ENCODE measurements around the gene IRX4.
A peak's percentile ranks its signal among the peaks of the same experiment; 100 is the strongest.

IRX4 gene

DNA sequence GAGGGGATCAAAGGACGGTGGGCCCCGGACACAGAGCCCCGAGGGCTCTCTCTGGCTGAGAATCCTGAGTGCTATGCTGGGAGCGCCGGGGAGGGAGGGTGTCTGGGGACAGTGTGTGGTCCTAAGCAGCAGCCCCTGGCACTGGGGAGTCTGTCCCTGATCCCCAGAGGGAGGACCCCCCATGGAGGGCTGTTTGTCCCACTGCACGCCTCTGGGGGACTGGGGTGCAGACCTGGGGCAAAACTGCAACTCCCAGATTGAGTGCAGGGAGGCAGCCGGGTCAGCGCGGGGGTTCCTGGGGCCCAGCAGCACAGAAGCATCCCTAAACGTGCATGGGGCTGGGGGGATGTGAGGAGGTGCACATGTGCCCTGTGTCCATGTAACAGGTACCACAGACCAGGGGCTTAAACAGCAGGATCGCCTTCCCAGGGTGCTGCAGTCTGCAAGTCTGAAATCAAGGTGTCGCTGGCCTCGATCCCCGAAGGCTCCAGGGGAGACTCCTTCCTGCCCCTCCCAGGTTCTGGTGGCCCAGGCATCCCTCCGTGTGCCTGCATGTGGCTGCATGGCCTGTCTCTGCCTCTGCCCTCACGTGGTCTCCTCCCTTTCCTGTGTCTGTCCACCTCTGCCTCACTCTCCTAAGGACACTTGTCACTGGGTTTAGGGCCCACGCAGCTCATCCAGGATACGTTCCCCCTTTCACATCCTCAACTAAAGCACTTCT is 35.9 kb upstream of the IRX4 start:
- Mint-ChIP-seq H3K4me3 (no peak overlapping the region), H3K27ac (no peak overlapping the region), H3K9me3 (no peaks in the 10 kb centered on the region), H3K4me1 (no peaks in the 10 kb centered on the region), H3K36me3 (no peaks in the 10 kb centered on the region), H3K27me3 (no peaks in the 10 kb centered on the region)
- DNase-seq, result no peak
- CTCF ChIA-PET, result no interaction called here

DNA sequence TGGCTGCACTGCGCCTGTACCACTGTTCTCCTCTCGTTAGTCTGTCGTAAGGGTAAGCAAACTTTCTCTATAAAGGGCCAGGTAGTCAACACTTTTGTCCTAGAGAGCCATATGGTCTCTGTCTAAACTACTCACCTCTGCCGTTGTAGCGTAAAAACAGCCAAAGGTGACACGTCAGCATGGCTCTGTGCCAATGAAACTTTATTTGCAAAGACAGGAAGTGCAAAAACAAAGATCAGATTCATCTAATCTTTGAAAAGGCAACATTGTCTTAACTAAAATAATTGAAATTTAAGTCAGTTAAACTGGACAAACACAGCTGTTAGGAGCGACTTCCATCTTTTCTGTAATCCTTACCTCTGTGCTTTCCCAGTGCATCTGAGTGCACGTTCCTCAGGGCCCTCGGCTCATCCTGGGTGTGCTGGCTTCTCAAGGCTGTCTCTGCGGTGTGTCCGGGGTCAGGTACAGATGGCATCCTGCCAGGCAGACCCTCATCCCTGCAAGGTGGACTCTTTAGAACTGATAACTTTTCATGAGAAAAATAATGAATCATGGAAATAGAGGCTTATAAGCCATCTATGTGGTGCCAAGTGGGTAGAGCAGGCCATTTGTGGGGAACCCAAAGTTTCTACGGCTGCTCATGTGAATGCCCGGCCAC is 35.2 kb upstream of the IRX4 start:
- CTCF ChIA-PET, result no interaction called here

DNA sequence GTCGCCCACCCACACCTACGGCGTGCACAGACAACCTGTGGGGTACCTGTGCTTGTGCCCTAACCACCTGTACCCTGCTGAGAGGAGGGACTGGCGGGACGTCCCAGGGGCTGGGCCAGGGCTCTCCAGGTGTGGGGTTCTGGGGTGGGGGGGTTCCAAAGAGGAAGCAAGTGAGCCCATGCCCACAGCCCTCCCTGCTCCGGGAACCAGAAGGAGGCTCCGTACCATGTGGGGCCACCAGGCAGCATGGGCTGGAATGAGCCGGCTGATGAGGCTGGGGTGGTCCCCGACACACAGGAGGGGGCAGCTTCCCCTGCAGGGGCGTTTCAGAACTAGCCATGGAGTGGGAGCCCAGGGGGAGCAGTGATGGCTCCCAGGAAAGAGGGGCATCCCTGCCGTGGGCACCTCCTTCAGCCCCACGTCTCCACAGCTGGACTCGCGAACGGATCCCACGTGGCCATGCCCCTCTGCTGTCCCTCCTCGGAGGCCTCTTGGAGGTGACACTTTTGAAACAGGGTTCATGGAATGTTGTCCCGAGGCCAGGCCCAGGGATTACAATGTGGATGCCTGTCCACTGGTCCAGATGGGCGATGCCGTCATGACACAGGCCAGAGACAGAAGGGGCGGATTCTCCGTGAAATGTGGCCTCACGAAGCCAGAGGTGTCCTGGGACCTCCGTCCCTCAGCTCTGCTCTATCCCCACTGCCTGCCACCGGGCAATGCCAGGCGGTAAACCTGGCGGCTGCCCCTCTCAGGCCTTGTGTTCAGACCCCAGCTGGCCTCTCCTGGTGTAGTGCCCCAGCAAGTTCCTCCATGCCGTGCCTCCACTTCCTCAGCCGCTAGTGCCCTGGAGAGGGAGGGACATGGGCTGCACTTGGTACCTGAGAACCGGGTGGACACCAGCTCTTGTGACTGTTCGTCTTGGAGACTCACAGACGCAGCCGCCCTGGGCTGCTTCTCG is 33.6 kb upstream of the IRX4 start:
- Mint-ChIP-seq H3K4me3 (no peak overlapping the region), H3K36me3 (no peaks in the 10 kb centered on the region), H3K4me1 (no peaks in the 10 kb centered on the region), H3K27me3 (peaks cover 3% of the 10 kb centered on the region), H3K27ac (no peak overlapping the region), H3K9me3 (no peaks in the 10 kb centered on the region)
- CTCF ChIA-PET, result no interaction called here
- DNase-seq, result no peak

More for the DNA sequence above, 35.2 kb upstream of the IRX4 start:
- Mint-ChIP-seq H3K9me3 (no peaks in the 10 kb centered on the region), H3K27me3 (no peaks in the 10 kb centered on the region), H3K27ac (no peak overlapping the region), H3K36me3 (no peaks in the 10 kb centered on the region), H3K4me3 (no peak overlapping the region), H3K4me1 (no peaks in the 10 kb centered on the region)
- no peak for DNase-seq

DNA sequence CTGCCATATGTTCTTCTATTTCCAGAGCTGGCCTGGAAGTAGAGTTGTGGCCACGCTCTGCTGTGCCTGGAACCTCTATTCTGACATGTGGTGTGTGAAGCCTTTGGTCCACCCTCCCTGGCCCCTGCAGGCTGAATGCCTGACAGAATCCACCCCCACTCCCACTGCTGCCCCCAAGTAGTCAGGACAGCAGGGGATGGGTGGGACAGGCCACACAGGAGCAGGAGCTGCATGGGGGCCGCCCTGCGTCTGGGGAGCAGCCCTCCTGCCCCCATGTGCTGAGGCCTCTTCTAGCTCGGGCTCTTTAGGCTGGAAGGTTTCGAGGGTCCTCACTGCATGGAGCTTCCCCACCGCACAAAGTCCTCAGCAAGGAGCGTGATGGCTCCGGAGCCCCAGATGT is 32.6 kb upstream of the IRX4 start:
- CTCF ChIA-PET, result no interaction called here
- H3K36me3 Mint-ChIP-seq, result no peaks in the 10 kb centered on the region
- no peak for DNase-seq
- H3K4me1 Mint-ChIP-seq, result no peaks in the 10 kb centered on the region
- no peak overlapping the region for H3K4me3 Mint-ChIP-seq
- H3K27ac Mint-ChIP-seq, result no peak overlapping the region
- no peaks in the 10 kb centered on the region for H3K9me3 Mint-ChIP-seq
- peaks cover 3% of the 10 kb centered on the region for H3K27me3 Mint-ChIP-seq

DNA sequence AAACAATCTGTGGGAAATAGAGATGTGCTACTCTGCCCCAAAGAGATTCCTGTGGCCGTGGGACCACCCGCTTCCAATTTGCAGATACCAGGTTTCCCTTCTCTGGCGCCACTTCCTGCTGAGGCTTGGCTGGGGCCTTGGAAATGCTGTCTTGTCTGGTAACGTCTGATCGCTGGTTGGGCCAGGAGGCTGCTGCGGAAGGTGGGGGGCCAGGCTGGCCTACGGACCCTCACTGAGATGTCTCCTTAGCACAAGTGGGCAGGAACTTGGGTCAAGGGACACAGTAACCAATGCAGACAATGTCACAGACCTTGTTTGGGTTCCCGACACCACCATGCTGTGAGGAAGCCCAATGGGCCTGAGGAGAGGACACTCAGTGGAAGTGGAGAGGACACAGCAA is 31.7 kb upstream of the IRX4 start:
- H3K27ac Mint-ChIP-seq, result no peak overlapping the region
- CTCF ChIA-PET, result no interaction called here
- no peaks in the 10 kb centered on the region for H3K4me1 Mint-ChIP-seq
- DNase-seq, result no peak
- H3K27me3 Mint-ChIP-seq, result peaks cover 3% of the 10 kb centered on the region
- H3K36me3 Mint-ChIP-seq, result no peaks in the 10 kb centered on the region
- H3K9me3 Mint-ChIP-seq, result no peaks in the 10 kb centered on the region
- no peak overlapping the region for H3K4me3 Mint-ChIP-seq

DNA sequence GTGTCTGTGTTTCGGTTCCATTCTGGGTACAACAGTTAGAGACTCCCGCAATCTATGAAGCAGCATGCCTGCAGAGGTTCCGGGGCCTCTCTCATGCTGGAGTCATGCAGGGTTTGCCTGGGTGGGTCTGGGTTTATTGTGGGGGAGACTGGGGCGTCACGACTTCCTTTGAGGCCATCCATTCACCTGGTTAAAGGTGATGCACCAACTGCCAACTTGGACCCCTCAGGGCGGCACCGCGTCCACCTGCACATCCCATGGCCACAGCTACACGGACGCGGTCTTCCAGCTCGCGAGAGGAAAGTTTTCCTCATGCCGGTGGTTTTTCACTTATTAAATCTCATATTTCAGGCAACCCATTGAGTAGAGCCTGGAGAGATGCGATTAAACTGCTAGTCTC is 30.9 kb upstream of the IRX4 start:
- H3K27ac Mint-ChIP-seq, result no peak overlapping the region

DNA sequence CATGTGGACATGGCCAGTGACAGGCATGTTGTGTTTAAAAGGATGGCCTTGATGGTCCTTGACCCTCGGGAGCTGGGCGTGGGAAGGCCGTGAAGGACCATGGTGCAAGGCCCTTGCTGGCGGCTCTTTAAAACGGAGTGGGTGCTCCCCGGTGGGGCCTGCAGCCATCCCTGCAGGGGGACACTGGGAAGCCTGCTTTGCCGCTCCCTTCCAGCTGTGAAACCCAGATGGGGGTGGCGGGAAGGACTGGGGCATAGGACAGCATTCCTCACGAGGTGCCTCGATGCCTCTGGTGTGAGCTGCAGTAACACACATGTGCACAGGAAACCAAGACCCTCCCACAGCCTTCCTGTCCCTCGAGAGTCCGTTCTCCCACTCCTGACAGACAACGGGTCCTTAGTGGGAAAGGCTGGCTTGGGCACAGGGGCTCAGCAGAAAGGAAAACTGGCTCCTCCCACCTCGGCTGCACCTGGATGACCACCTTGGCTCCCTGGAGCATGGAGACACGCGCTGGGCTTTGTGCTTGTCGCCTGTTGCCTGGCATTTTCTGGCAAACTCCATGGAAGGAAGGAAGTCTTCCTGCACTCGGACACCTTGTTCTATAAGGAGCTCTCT is 30.3 kb upstream of the IRX4 start:
- CTCF ChIA-PET, result no interaction called here
- H3K9me3 Mint-ChIP-seq, result no peaks in the 10 kb centered on the region
- H3K27me3 Mint-ChIP-seq, result peaks cover 3% of the 10 kb centered on the region
- H3K4me3 Mint-ChIP-seq, result no peak overlapping the region
- H3K4me1 Mint-ChIP-seq, result no peaks in the 10 kb centered on the region
- no peak for DNase-seq
- H3K36me3 Mint-ChIP-seq, result no peaks in the 10 kb centered on the region
- no peak overlapping the region for H3K27ac Mint-ChIP-seq

More for the DNA sequence above, 30.9 kb upstream of the IRX4 start:
- Mint-ChIP-seq H3K9me3 (no peaks in the 10 kb centered on the region), H3K4me3 (no peak overlapping the region), H3K4me1 (no peaks in the 10 kb centered on the region), H3K27me3 (peaks cover 3% of the 10 kb centered on the region), H3K36me3 (no peaks in the 10 kb centered on the region)
- CTCF ChIA-PET, result no interaction called here
- no peak for DNase-seq

DNA sequence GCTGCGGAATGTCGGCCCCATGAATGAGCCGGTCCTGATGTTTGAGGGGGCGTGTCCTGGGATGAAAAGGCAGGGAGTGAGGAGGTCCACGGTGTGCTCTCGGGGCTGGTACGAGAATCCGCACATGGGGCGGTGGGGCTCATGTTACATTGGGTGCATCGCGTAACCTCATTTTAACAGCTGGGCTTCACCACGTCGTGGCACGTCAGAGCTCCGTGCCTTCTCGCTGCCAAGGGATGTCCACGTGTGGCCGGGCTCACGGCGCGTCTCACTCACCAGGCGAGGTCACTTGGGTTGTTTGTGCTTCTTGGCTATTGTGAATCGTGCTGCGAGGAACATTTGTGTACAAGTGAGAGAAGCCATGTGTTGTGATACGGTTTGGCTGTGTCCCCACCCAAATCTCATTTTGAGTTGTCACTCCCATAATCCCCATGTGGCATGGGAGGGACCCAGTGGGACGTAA is 29.1 kb upstream of the IRX4 start:
- Mint-ChIP-seq H3K4me3 (no peak overlapping the region), H3K27ac (peak overlapping the region; percentile 33), H3K36me3 (no peaks in the 10 kb centered on the region), H3K4me1 (no peaks in the 10 kb centered on the region), H3K27me3 (peaks cover 3% of the 10 kb centered on the region), H3K9me3 (no peaks in the 10 kb centered on the region)
- no peak for DNase-seq
- CTCF ChIA-PET, result no interaction called here

DNA sequence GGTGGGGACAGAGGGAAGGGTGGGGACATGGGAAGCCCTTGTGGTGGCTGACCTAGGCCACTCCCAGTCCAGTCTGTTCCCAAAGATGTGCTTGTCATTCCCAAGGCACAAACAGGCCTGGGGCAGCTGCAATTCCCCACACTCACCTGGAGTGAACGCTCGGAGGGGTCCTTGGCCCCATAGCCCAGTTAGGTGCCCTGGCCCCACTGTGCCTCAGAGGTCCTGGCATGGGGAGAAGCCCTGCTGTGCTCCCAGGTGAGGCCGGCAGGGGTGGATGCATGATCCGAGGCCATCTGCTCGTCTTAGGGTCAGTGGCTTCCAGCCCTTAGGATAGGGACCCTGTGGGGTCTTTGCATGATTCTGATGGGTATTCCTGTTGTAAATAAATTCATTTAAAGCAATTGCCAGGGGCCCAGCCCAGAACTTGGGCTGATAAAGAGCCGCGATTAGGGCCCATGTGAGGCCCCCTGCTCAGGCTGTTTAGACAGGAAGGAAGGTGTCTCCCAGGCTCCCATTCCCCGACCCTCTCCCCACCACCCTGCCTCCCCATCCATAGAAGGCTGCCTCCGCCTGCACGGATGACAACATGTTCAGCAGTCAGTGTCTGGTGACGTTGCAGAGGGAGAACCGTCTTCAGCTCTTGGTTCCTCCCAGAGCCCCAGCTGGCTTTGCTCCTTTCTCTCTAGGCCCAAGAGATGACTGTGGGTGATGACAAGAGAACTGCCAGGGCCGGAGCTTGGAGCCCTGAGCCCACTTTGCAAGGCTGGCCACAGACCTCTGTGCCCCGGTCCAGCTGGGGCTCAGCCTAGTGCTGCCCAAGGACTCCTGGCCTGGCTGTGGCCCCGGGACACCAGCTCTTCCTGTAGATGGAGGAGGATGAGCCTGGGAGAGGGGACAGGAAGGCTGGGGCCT is 28.4 kb upstream of the IRX4 start:
- peaks cover 3% of the 10 kb centered on the region for H3K27me3 Mint-ChIP-seq
- no peak overlapping the region for H3K27ac Mint-ChIP-seq
- no peak overlapping the region for H3K4me3 Mint-ChIP-seq
- no peaks in the 10 kb centered on the region for H3K9me3 Mint-ChIP-seq
- CTCF ChIA-PET, result no interaction called here
- no peaks in the 10 kb centered on the region for H3K4me1 Mint-ChIP-seq
- no peak for DNase-seq
- no peaks in the 10 kb centered on the region for H3K36me3 Mint-ChIP-seq

DNA sequence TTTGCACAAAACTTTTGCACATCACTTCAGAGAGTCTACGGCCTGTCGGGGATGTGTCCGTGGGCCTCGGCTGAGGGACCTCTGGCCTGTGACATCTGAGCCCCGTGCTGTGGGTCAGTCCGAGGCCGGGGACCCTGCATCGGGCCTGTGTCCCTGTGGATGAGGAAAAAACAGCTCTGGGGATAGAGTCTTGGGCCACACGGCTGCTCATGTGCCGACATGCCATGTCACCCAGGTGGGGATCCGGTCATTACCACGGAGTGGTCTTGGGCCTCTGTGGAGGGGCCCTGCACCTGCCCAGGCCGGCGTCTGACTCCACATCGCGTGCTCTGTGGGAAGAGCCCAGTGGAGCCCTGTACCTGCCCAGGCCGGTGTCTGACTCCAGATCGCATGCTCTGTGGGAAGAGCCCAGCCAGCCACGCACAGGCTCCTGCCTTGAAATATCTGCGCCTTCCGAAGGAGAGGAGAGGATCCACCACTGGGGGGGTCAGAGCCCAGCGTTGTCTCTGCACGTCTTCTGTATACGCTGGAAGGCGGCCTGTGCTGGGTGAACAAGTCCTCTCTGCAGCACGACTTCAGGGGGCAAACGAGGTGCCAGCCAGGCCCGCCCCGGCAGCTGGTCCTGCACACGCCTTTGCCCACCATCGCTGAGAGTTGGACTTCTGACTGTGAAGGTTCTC is 27.5 kb upstream of the IRX4 start:
- H3K4me3 Mint-ChIP-seq, result no peak overlapping the region
- H3K27ac Mint-ChIP-seq, result no peak overlapping the region
- H3K27me3 Mint-ChIP-seq, result peaks cover 3% of the 10 kb centered on the region
- CTCF ChIA-PET, result no interaction called here
- H3K4me1 Mint-ChIP-seq, result no peaks in the 10 kb centered on the region
- no peaks in the 10 kb centered on the region for H3K9me3 Mint-ChIP-seq
- no peaks in the 10 kb centered on the region for H3K36me3 Mint-ChIP-seq
- DNase-seq, result no peak

DNA sequence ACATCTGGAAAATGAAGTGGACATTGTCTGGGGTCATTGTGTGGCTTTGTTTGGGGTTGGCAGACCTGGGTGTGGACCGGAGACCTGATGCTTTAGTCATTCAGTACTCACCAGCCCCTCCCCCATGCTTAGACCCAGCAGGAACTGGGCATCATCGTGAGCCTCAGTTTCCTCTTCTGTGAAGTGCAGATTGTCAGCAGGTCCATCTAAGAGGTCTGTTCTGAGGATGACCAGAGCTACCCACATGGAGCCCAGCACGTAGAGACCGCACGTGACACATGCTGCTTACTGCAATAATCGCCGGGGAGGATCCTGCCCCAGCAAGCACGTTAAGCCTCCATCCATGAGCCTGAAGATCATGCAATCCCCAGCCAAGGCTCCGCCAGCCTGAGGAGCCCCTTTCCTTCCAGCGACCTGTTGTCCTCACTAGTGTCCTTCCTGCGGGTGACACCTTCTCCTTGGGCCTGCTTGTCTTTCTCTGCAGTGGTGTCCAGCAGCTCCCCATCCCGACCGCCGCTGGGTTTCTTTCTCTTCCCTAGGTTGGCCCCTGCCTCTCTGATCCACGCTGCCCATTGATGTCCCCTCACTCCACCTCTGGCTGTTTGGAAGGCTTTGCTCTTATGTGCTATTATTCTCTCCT is 26.7 kb upstream of the IRX4 start:
- DNase-seq, result no peak
- no peaks in the 10 kb centered on the region for H3K4me1 Mint-ChIP-seq
- no peak overlapping the region for H3K27ac Mint-ChIP-seq
- H3K36me3 Mint-ChIP-seq, result no peaks in the 10 kb centered on the region
- H3K27me3 Mint-ChIP-seq, result peaks cover 3% of the 10 kb centered on the region
- no peak overlapping the region for H3K4me3 Mint-ChIP-seq
- no peaks in the 10 kb centered on the region for H3K9me3 Mint-ChIP-seq
- CTCF ChIA-PET, result no interaction called here

DNA sequence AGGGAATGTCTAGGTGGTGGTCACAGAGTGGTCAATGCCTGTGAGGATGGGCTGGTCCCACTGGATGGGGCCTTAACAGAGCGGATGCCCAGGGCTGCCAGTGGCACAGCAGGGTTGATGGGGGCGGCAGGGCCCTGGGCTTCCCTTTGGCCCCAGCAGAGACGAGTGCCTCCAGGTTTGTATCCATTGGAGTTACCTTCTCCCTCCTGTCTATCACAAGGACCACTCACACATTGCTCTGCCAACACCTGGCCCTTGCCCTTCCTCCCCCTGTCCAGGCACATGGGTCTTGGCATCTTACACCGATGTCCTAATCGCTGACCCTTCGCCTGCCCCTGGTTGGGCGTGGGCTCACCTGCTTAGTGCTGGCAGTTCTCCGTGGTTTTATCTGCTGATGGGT is 26.2 kb upstream of the IRX4 start:
- Mint-ChIP-seq H3K27me3 (peaks cover 3% of the 10 kb centered on the region), H3K36me3 (no peaks in the 10 kb centered on the region), H3K27ac (no peak overlapping the region), H3K4me3 (no peak overlapping the region), H3K9me3 (no peaks in the 10 kb centered on the region), H3K4me1 (no peaks in the 10 kb centered on the region)
- CTCF ChIA-PET, result no interaction called here
- DNase-seq, result no peak

DNA sequence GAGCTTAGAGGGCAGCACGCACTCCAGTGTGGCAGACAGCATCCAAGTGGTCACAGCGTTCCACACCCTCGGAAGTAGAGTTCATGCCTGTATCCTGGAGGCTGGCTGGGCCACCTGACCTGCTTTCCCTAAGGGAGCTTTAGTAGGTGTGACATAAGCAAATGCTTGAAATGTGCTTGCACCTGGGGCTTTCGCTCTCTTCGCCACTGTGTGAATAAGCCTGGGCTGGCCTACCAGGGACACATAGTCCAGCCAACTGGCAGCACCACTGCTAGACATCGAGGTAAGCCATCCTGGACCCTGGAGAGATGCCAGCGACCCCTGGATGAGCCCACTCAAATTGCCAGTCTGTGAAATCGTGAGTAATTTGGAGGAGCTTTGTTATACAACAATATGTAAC is 24.9 kb upstream of the IRX4 start:
- Mint-ChIP-seq H3K27ac (no peak overlapping the region), H3K9me3 (no peaks in the 10 kb centered on the region), H3K36me3 (no peaks in the 10 kb centered on the region), H3K27me3 (peaks cover 12% of the 10 kb centered on the region), H3K4me3 (no peak overlapping the region), H3K4me1 (no peaks in the 10 kb centered on the region)
- DNase-seq, result no peak
- CTCF ChIA-PET, result no interaction called here

Measured in activated naive CD4-positive, alpha-beta T cell treated with anti-CD3 and anti-CD28 coated beads, Interleukin-2, amount 10 ng/mL, durations not matched to agents 7 days and 5 days (primary cell).